ENCODE results near the gene PRDX6.
"Not testable (repeated sequence)": the region's sequence is repeated elsewhere in the genome, so short reads cannot be mapped to it uniquely, and the experiment has no call there.

Gene PRDX6

GRCh38 chr1:173469656-173470055 lies 7.5 kb upstream of the PRDX6 start:
- DNase-seq: no peak

- DNase-seq: no peak
These were observed 6.5 kb upstream of the PRDX6 start for GRCh38 chr1:173470608-173471007.

- no peak for DNase-seq
These were observed 3.5 kb upstream of the PRDX6 start for GRCh38 chr1:173473599-173474011.

GRCh38 chr1:173474097-173474779 lies 2.9 kb upstream of the PRDX6 start:
- no peak for DNase-seq

- not testable (repeated sequence) for DNase-seq
These were observed 2.2 kb upstream of the PRDX6 start for GRCh38 chr1:173474780-173475421.

- no peak for DNase-seq
These were observed 1.5 kb upstream of the PRDX6 start for GRCh38 chr1:173475564-173476196.

- DNase-seq: no peak
These were observed 904 bp upstream of the PRDX6 start for GRCh38 chr1:173476197-173476664.

GRCh38 chr1:173476665-173477285 lies 360 bp upstream of the PRDX6 start:
- peak; percentile 86 for DNase-seq

- DNase-seq: no peak
These were observed 1.0 kb downstream of the PRDX6 start for GRCh38 chr1:173478094-173478674.

- no peak for DNase-seq
These were observed 2.5 kb downstream of the PRDX6 start for GRCh38 chr1:173479649-173480048.

- DNase-seq: no peak
These were observed 4.1 kb downstream of the PRDX6 start for GRCh38 chr1:173481195-173481772.

- DNase-seq: no peak
These were observed 5.5 kb downstream of the PRDX6 start for GRCh38 chr1:173482683-173483082.

- no peak for DNase-seq
These were observed 7.1 kb downstream of the PRDX6 start for GRCh38 chr1:173484276-173484675.

- no peak for DNase-seq
These were observed 8.3 kb downstream of the PRDX6 start for GRCh38 chr1:173485401-173485800.

- DNase-seq: no peak
These were observed 10.9 kb downstream of the PRDX6 start for GRCh38 chr1:173488001-173488400.

GRCh38 chr1:173489149-173489600 lies 12.0 kb downstream of the PRDX6 start:
- no peak for DNase-seq

- DNase-seq: no peak
These were observed 12.8 kb downstream of the PRDX6 start for GRCh38 chr1:173489929-173490328.

- no peak for DNase-seq
These were observed 14.4 kb downstream of the PRDX6 start for GRCh38 chr1:173491508-173491907.

GRCh38 chr1:173493125-173493524 lies 16.0 kb downstream of the PRDX6 start:
- DNase-seq: not testable (repeated sequence)

GRCh38 chr1:173495609-173496267 lies 18.6 kb downstream of the PRDX6 start:
- DNase-seq: no peak

- DNase-seq: no peak
These were observed 19.7 kb downstream of the PRDX6 start for GRCh38 chr1:173496757-173497320.

GRCh38 chr1:173499729-173500128 lies 22.6 kb downstream of the PRDX6 start:
- DNase-seq: no peak
